Activated CD4-positive, alpha-beta T cell treated with anti-CD3 and anti-CD28 coated beads, Interleukin-2, Interleukin-4, amounts not matched to agents 100 ng/mL and 50 ng/mL, durations not matched to agents 16 hours and 8 hours (primary cell): Measurements from ENCODE around the gene NARS2.
A peak's percentile ranks its signal among the peaks of the same experiment; 100 is the strongest.

Experiments used
- DNase-seq: peaks from one replicate; pipeline ENCODE4 v3.0.0-alpha.2; 2020; ENCODE audit warnings: low spot score

NARS2 gene

GRCh38 chr11:78432058-78432515, 142.6 kb downstream of the NARS2 start:
- no peak for DNase-seq

GRCh38 chr11:78429660-78430059, 145.0 kb downstream of the NARS2 start:
- DNase-seq, result peak; percentile 33

- DNase-seq, result no peak
Measured at GRCh38 chr11:78429209-78429608, 145.5 kb downstream of the NARS2 start.

- no peak for DNase-seq
Measured at GRCh38 chr11:78428773-78429172, 145.9 kb downstream of the NARS2 start.

GRCh38 chr11:78428266-78428636, 146.4 kb downstream of the NARS2 start:
- no peak for DNase-seq

GRCh38 chr11:78427615-78428265, 146.9 kb downstream of the NARS2 start:
- DNase-seq, result peak; percentile 63

GRCh38 chr11:78426845-78427244, 147.8 kb downstream of the NARS2 start:
- DNase-seq, result no peak

- DNase-seq, result no peak
Measured at GRCh38 chr11:78425399-78426070, 149.1 kb downstream of the NARS2 start.

GRCh38 chr11:78424334-78425270, 150.1 kb downstream of the NARS2 start:
- DNase-seq, result peak; percentile 27

- no peak for DNase-seq
Measured at GRCh38 chr11:78423241-78423640, 151.4 kb downstream of the NARS2 start.

- DNase-seq, result no peak
Measured at GRCh38 chr11:78420796-78421209, 153.9 kb downstream of the NARS2 start.

GRCh38 chr11:78420255-78420764, 154.4 kb downstream of the NARS2 start:
- DNase-seq, result peak; percentile 41

GRCh38 chr11:78419327-78419726, 155.3 kb downstream of the NARS2 start:
- DNase-seq, result no peak

- no peak for DNase-seq
Measured at GRCh38 chr11:78418584-78419211, 156.0 kb downstream of the NARS2 start.

- DNase-seq, result peak; percentile 68
Measured at GRCh38 chr11:78417888-78418583, 156.6 kb downstream of the NARS2 start.

- DNase-seq, result no peak
Measured at GRCh38 chr11:78417175-78417887, 157.3 kb downstream of the NARS2 start, which contains the start of gene GAB2. Gene GAB2, minus strand, starts transcription at chr11:78417820. Its CDS starts 100 bp downstream, at chr11:78417720.

GRCh38 chr11:78416285-78417174, 158.1 kb downstream of the NARS2 start:
- DNase-seq, result peak; percentile 76

- no peak for DNase-seq
Measured at GRCh38 chr11:78415338-78415737, 159.3 kb downstream of the NARS2 start.

- DNase-seq, result no peak
Measured at GRCh38 chr11:78414321-78415051, 160.2 kb downstream of the NARS2 start.
